OCI-LY3 (cell line): ENCODE measurements around the gene KRT32.

ENCODE experiments used
- H2AFZ ChIP-seq: fragments of 200-600, 300-600 bp; shearing (Covaris generic); 2 replicates; pipeline ENCODE4 v1.6.0; 2014; ENCODE audit warnings: antibody characterized with exemption, low read depth, low read length
- H3K27ac ChIP-seq: fragments of 200-600, 300-600 bp; sonication (generic); 2 replicates; pipeline ENCODE4 v1.5.1; 2014; ENCODE audit warnings: mild to moderate bottlenecking, low read length, moderate library complexity, mixed read lengths
- H3K27me3 ChIP-seq: fragments of 200-600, 300-600 bp; sonication (generic); 2 replicates; pipeline ENCODE4 v1.6.1; 2014; ENCODE audit warnings: low read depth, low read length, mixed read lengths
- H3K36me3 ChIP-seq: fragments of 200-600, 300-600 bp; sonication (generic); replicated peaks from 2 replicates; pipeline ENCODE3; 2014; ENCODE audit warnings: low read depth, low read length, mixed read lengths
- H3K4me1 ChIP-seq: fragments of 300-600, 200-600 bp; sonication (generic); 2 replicates; pipeline ENCODE4 v1.6.1; 2014; ENCODE audit warnings: low read length, mixed read lengths
- H3K4me2 ChIP-seq: fragments of 200-600, 300-600 bp; sonication (generic); 2 replicates; pipeline ENCODE4 v1.6.1; 2014; ENCODE audit warnings: low read length, mixed read lengths
- H3K4me3 ChIP-seq: fragments of 300-600, 200-600 bp; sonication (generic); 2 replicates; pipeline ENCODE4 v1.5.1; 2014; ENCODE audit warnings: antibody characterized with exemption, mild to moderate bottlenecking, low read length, moderate library complexity
- H3K79me2 ChIP-seq: fragments of 300-600, 200-600 bp; shearing (Covaris generic); 2 replicates; pipeline ENCODE4 v1.6.1; 2014; ENCODE audit warnings: mild to moderate bottlenecking, low read length, mixed read lengths
- H3K9ac ChIP-seq: fragments of 300-600, 200-600 bp; shearing (Covaris generic); 2 replicates; pipeline ENCODE4 v1.6.0; 2014; ENCODE audit warnings: mild to moderate bottlenecking, low read length, moderate library complexity
- H3K9me3 ChIP-seq: fragments of 200-600, 300-600 bp; shearing (Covaris generic); 2 replicates; pipeline ENCODE4 v1.6.1; 2014; ENCODE audit warnings: low read length, mixed read lengths; ENCODE audit not compliant: insufficient read depth
- H4K20me1 ChIP-seq: fragments of 200-600, 300-600 bp; sonication (generic); 2 replicates; pipeline ENCODE4 v1.6.1; 2016; ENCODE audit warnings: low read length, mixed read lengths; ENCODE audit not compliant: insufficient read depth
- EZH2phosphoT487 ChIP-seq: fragments of 200-600 bp; shearing (Covaris generic); IDR thresholded peaks from 2 replicates; pipeline ENCODE4 v1.6.1; 2018; ENCODE audit warnings: antibody characterized with exemption, mixed run types, low read depth
- TF ChIP-seq, protein P1 (sequence below): fragments of 200-600, 300-600 bp; sonication (generic); IDR thresholded peaks from 2 replicates; pipeline ENCODE4 v1.5.1; 2014; ENCODE audit warnings: antibody characterized with exemption, low read length, low read depth

Gene KRT32

DNA sequence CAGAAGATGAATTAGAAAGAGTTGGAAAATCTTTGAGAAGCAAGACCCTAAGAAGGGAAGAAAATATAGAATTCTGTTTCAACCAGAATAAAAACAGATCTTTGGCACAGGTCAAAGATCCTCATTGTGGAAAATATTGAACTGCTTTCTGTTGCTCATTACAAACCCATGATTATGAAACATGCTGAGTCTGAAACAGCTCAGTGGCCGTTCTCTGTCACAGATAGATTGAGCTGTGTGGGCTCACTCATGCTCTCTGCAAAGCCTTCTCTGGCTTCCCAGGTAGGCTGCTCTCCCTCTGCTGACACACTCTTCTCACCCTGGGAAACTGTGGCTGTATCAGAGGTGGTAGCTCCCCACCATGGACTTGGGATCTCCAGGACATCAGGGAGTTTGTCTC is 23.0 kb downstream of the KRT32 start:
- no peaks in the 10 kb centered on the region for H3K36me3 ChIP-seq
- no peaks in the 10 kb centered on the region for H3K79me2 ChIP-seq
- H2AFZ ChIP-seq: no peak overlapping the region
- no peak overlapping the region for H3K4me3 ChIP-seq
- no peak overlapping the region for H3K27ac ChIP-seq
- H4K20me1 ChIP-seq: no peaks in the 10 kb centered on the region
- H3K27me3 ChIP-seq: peaks cover 59% of the 10 kb centered on the region
- no peak overlapping the region for H3K4me2 ChIP-seq
- H3K9ac ChIP-seq: no peak overlapping the region
- TF ChIP-seq, protein P1, sequence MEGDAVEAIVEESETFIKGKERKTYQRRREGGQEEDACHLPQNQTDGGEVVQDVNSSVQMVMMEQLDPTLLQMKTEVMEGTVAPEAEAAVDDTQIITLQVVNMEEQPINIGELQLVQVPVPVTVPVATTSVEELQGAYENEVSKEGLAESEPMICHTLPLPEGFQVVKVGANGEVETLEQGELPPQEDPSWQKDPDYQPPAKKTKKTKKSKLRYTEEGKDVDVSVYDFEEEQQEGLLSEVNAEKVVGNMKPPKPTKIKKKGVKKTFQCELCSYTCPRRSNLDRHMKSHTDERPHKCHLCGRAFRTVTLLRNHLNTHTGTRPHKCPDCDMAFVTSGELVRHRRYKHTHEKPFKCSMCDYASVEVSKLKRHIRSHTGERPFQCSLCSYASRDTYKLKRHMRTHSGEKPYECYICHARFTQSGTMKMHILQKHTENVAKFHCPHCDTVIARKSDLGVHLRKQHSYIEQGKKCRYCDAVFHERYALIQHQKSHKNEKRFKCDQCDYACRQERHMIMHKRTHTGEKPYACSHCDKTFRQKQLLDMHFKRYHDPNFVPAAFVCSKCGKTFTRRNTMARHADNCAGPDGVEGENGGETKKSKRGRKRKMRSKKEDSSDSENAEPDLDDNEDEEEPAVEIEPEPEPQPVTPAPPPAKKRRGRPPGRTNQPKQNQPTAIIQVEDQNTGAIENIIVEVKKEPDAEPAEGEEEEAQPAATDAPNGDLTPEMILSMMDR: no peak
- TF ChIP-seq EZH2phosphoT487: no peak
- no peaks in the 10 kb centered on the region for H3K9me3 ChIP-seq
- no peaks in the 10 kb centered on the region for H3K4me1 ChIP-seq

GRCh38 chr17:41442739-41443138 is 24.4 kb downstream of the KRT32 start:
- TF ChIP-seq, protein P1: no peak
- no peak for TF ChIP-seq EZH2phosphoT487

DNA sequence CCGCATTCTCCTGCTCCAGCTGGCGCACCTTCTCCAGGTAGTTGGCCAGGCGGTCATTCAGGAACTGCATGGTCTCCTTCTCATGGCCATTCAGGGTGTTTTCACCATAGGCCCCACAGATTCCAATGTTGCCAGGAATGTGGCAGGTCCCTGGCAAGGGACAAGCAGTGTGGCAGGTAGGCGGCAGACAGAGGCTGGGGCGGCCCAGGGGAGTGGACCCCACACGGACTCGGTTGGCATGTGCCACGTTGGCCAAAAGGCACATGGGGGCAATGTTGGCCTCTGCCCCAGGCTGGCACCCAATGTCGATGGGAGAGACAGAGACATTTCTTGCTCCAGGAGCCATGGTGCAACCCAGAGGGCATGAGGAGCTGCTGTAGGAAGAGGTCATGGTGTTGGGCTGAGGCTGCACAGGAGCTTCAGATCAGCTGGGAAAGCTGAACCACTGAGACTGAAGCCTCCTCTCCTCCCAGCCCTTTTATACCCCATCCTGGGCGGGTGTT is 26.6 kb downstream of the KRT32 start, which contains the start of gene KRT38:
Gene KRT38, minus strand, starts transcription at position 453 of the 503 bp plus-strand sequence. Its CDS starts 62 bp downstream, at position 391.
- no peaks in the 10 kb centered on the region for H4K20me1 ChIP-seq
- H2AFZ ChIP-seq: no peak within 1 kb of the TSS
- H3K79me2 ChIP-seq: no peaks in the 10 kb centered on the region
- H3K4me3 ChIP-seq: no peak within 1 kb of the TSS
- no peak for TF ChIP-seq EZH2phosphoT487
- TF ChIP-seq, protein P1: no peak
- H3K4me2 ChIP-seq: no peak within 1 kb of the TSS
- no peaks in the 10 kb centered on the region for H3K4me1 ChIP-seq
- peaks cover 50% of the 10 kb centered on the region for H3K27me3 ChIP-seq
- no peak within 1 kb of the TSS for H3K9ac ChIP-seq
- H3K9me3 ChIP-seq: no peaks in the 10 kb centered on the region
- H3K27ac ChIP-seq: no peak within 1 kb of the TSS
- H3K36me3 ChIP-seq: no peaks in the 10 kb centered on the region

More at GRCh38 chr17:41442739-41443138, 24.4 kb downstream of the KRT32 start:
- Histone ChIP-seq H3K4me3 (no peak overlapping the region), H3K27me3 (peaks cover 59% of the 10 kb centered on the region), H3K27ac (no peak overlapping the region), H3K4me2 (no peak overlapping the region), H3K9me3 (no peaks in the 10 kb centered on the region), H2AFZ (no peak overlapping the region), H3K36me3 (no peaks in the 10 kb centered on the region), H3K9ac (no peak overlapping the region), H3K4me1 (no peaks in the 10 kb centered on the region), H3K79me2 (no peaks in the 10 kb centered on the region), H4K20me1 (no peaks in the 10 kb centered on the region)

DNA sequence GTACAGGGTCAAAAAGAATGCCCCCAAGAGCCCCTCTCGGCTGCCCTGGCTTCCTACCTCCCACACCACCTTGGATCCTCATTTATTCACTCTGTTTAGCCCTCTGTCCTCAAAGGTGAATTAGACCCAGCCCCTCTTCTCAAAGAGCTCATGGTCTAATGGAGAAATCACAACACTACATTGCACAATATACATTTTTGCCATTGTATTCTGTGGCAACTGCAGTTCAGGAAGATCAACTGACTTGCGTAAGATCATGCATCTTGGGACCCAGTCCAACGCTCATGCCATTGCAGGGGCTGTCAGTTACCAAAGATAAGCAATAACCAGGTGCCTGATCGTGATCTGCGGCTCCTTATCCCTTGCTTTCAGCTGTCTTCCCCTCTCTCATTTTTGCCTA is 27.8 kb downstream of the KRT32 start:
- Histone ChIP-seq H3K27me3 (peaks cover 40% of the 10 kb centered on the region), H3K4me2 (no peak overlapping the region), H3K9ac (no peak overlapping the region), H3K36me3 (no peaks in the 10 kb centered on the region), H4K20me1 (no peaks in the 10 kb centered on the region), H3K4me3 (no peak overlapping the region), H3K27ac (no peak overlapping the region), H3K79me2 (no peaks in the 10 kb centered on the region), H2AFZ (no peak overlapping the region), H3K9me3 (no peaks in the 10 kb centered on the region), H3K4me1 (no peaks in the 10 kb centered on the region)
- TF ChIP-seq, protein P1: no peak
- no peak for TF ChIP-seq EZH2phosphoT487
